Measurements from ENCODE around the gene QDPR.
"Not testable (repeated sequence)": the region's sequence is repeated elsewhere in the genome, so short reads cannot be mapped to it uniquely, and the experiment has no call there.

QDPR gene

GRCh38 chr4:17545374-17546140 is 33.7 kb upstream of the QDPR start:
- no peak overlapping the region for H3K9ac ChIP-seq (ENCODE audit: low read length)
- no peak overlapping the region for H3K4me3 ChIP-seq (ENCODE audit: low read length)
- H3K4me1 ChIP-seq (ENCODE audit: control insufficient read depth, insufficient read depth, low read length), result no peaks in the 10 kb centered on the region
- H3K27me3 ChIP-seq (ENCODE audit: control insufficient read depth, insufficient read depth, low read length), result no peaks in the 10 kb centered on the region
- no peak overlapping the region for H3K27ac ChIP-seq (ENCODE audit: low read depth, low read length)
- H3K36me3 ChIP-seq (ENCODE audit: control insufficient read depth, insufficient read depth, low read length), result no peaks in the 10 kb centered on the region

- no peaks in the 10 kb centered on the region for H3K4me1 ChIP-seq (ENCODE audit: control insufficient read depth, insufficient read depth, low read length)
- no peaks in the 10 kb centered on the region for H3K27me3 ChIP-seq (ENCODE audit: control insufficient read depth, insufficient read depth, low read length)
- H3K36me3 ChIP-seq (ENCODE audit: control insufficient read depth, insufficient read depth, low read length), result no peaks in the 10 kb centered on the region
- no peak overlapping the region for H3K4me3 ChIP-seq (ENCODE audit: low read length)
- H3K9ac ChIP-seq (ENCODE audit: low read length), result no peak overlapping the region
- no peak overlapping the region for H3K27ac ChIP-seq (ENCODE audit: low read depth, low read length)
These were observed 32.9 kb upstream of the QDPR start for GRCh38 chr4:17544831-17545234.

GRCh38 chr4:17544205-17544604 is 32.3 kb upstream of the QDPR start:
- no peak overlapping the region for H3K9ac ChIP-seq (ENCODE audit: low read length)
- no peak overlapping the region for H3K27ac ChIP-seq (ENCODE audit: low read depth, low read length)
- no peaks in the 10 kb centered on the region for H3K36me3 ChIP-seq (ENCODE audit: control insufficient read depth, insufficient read depth, low read length)
- H3K4me1 ChIP-seq (ENCODE audit: control insufficient read depth, insufficient read depth, low read length), result no peaks in the 10 kb centered on the region
- H3K27me3 ChIP-seq (ENCODE audit: control insufficient read depth, insufficient read depth, low read length), result no peaks in the 10 kb centered on the region
- no peak overlapping the region for H3K4me3 ChIP-seq (ENCODE audit: low read length)

- not testable (repeated sequence) for H3K27me3 ChIP-seq (ENCODE audit: control insufficient read depth, insufficient read depth, low read length); H3K9ac ChIP-seq (ENCODE audit: low read length); H3K36me3 ChIP-seq (ENCODE audit: control insufficient read depth, insufficient read depth, low read length); H3K4me3 ChIP-seq (ENCODE audit: low read length); H3K4me1 ChIP-seq (ENCODE audit: control insufficient read depth, insufficient read depth, low read length); H3K27ac ChIP-seq (ENCODE audit: low read depth, low read length)
These were observed 25.2 kb upstream of the QDPR start for GRCh38 chr4:17537060-17537459.

GRCh38 chr4:17535906-17536305 is 24.0 kb upstream of the QDPR start:
- H3K4me1 ChIP-seq (ENCODE audit: control insufficient read depth, insufficient read depth, low read length), result no peaks in the 10 kb centered on the region
- no peak overlapping the region for H3K27ac ChIP-seq (ENCODE audit: low read depth, low read length)
- no peak overlapping the region for H3K4me3 ChIP-seq (ENCODE audit: low read length)
- no peak overlapping the region for H3K9ac ChIP-seq (ENCODE audit: low read length)
- no peaks in the 10 kb centered on the region for H3K36me3 ChIP-seq (ENCODE audit: control insufficient read depth, insufficient read depth, low read length)
- H3K27me3 ChIP-seq (ENCODE audit: control insufficient read depth, insufficient read depth, low read length), result no peaks in the 10 kb centered on the region

GRCh38 chr4:17535242-17535641 is 23.4 kb upstream of the QDPR start:
- Histone ChIP-seq H3K4me1 (ENCODE audit: control insufficient read depth, insufficient read depth, low read length) (no peaks in the 10 kb centered on the region), H3K27me3 (ENCODE audit: control insufficient read depth, insufficient read depth, low read length) (no peaks in the 10 kb centered on the region), H3K27ac (ENCODE audit: low read depth, low read length) (no peak overlapping the region), H3K9ac (ENCODE audit: low read length) (no peak overlapping the region), H3K4me3 (ENCODE audit: low read length) (no peak overlapping the region), H3K36me3 (ENCODE audit: control insufficient read depth, insufficient read depth, low read length) (no peaks in the 10 kb centered on the region)

- H3K27ac ChIP-seq (ENCODE audit: low read depth, low read length), result no peak overlapping the region
- no peak overlapping the region for H3K4me3 ChIP-seq (ENCODE audit: low read length)
- no peaks in the 10 kb centered on the region for H3K36me3 ChIP-seq (ENCODE audit: control insufficient read depth, insufficient read depth, low read length)
These were observed 22.8 kb upstream of the QDPR start for GRCh38 chr4:17534705-17535104.

GRCh38 chr4:17531538-17532285 is 19.8 kb upstream of the QDPR start:
- no peak overlapping the region for H3K27ac ChIP-seq (ENCODE audit: low read depth, low read length)
- H3K9ac ChIP-seq (ENCODE audit: low read length), result no peak overlapping the region
- H3K4me3 ChIP-seq (ENCODE audit: low read length), result no peak overlapping the region
- no peaks in the 10 kb centered on the region for H3K27me3 ChIP-seq (ENCODE audit: control insufficient read depth, insufficient read depth, low read length)
- no peaks in the 10 kb centered on the region for H3K4me1 ChIP-seq (ENCODE audit: control insufficient read depth, insufficient read depth, low read length)
- H3K36me3 ChIP-seq (ENCODE audit: control insufficient read depth, insufficient read depth, low read length), result no peaks in the 10 kb centered on the region

More at GRCh38 chr4:17534705-17535104, 22.8 kb upstream of the QDPR start:
- Histone ChIP-seq H3K9ac (ENCODE audit: low read length) (no peak overlapping the region), H3K4me1 (ENCODE audit: control insufficient read depth, insufficient read depth, low read length) (no peaks in the 10 kb centered on the region), H3K27me3 (ENCODE audit: control insufficient read depth, insufficient read depth, low read length) (no peaks in the 10 kb centered on the region)

- H3K27me3 ChIP-seq (ENCODE audit: control insufficient read depth, insufficient read depth, low read length), result no peaks in the 10 kb centered on the region
These were observed 16.8 kb upstream of the QDPR start for GRCh38 chr4:17528551-17529165.

GRCh38 chr4:17526695-17527477 is 15.0 kb upstream of the QDPR start:
- H3K9ac ChIP-seq (ENCODE audit: low read length), result no peak overlapping the region
- H3K4me1 ChIP-seq (ENCODE audit: control insufficient read depth, insufficient read depth, low read length), result no peaks in the 10 kb centered on the region
- H3K27ac ChIP-seq (ENCODE audit: low read depth, low read length), result no peak overlapping the region
- H3K4me3 ChIP-seq (ENCODE audit: low read length), result no peak overlapping the region
- no peaks in the 10 kb centered on the region for H3K36me3 ChIP-seq (ENCODE audit: control insufficient read depth, insufficient read depth, low read length)
- H3K27me3 ChIP-seq (ENCODE audit: control insufficient read depth, insufficient read depth, low read length), result no peaks in the 10 kb centered on the region

More at GRCh38 chr4:17528551-17529165, 16.8 kb upstream of the QDPR start:
- H3K27ac ChIP-seq (ENCODE audit: low read depth, low read length), result no peak overlapping the region
- no peaks in the 10 kb centered on the region for H3K36me3 ChIP-seq (ENCODE audit: control insufficient read depth, insufficient read depth, low read length)
- no peak overlapping the region for H3K9ac ChIP-seq (ENCODE audit: low read length)
- no peak overlapping the region for H3K4me3 ChIP-seq (ENCODE audit: low read length)
- no peaks in the 10 kb centered on the region for H3K4me1 ChIP-seq (ENCODE audit: control insufficient read depth, insufficient read depth, low read length)

GRCh38 chr4:17523662-17524061 is 11.8 kb upstream of the QDPR start:
- no peak overlapping the region for H3K27ac ChIP-seq (ENCODE audit: low read depth, low read length)
- no peaks in the 10 kb centered on the region for H3K27me3 ChIP-seq (ENCODE audit: control insufficient read depth, insufficient read depth, low read length)
- H3K36me3 ChIP-seq (ENCODE audit: control insufficient read depth, insufficient read depth, low read length), result no peaks in the 10 kb centered on the region
- H3K4me1 ChIP-seq (ENCODE audit: control insufficient read depth, insufficient read depth, low read length), result no peaks in the 10 kb centered on the region
- H3K9ac ChIP-seq (ENCODE audit: low read length), result no peak overlapping the region
- no peak overlapping the region for H3K4me3 ChIP-seq (ENCODE audit: low read length)

GRCh38 chr4:17521595-17521994 is 9.7 kb upstream of the QDPR start:
- no peak overlapping the region for H3K9ac ChIP-seq (ENCODE audit: low read length)
- H3K36me3 ChIP-seq (ENCODE audit: control insufficient read depth, insufficient read depth, low read length), result no peaks in the 10 kb centered on the region
- H3K27ac ChIP-seq (ENCODE audit: low read depth, low read length), result no peak overlapping the region
- H3K4me3 ChIP-seq (ENCODE audit: low read length), result no peak overlapping the region
- no peaks in the 10 kb centered on the region for H3K4me1 ChIP-seq (ENCODE audit: control insufficient read depth, insufficient read depth, low read length)
- no peaks in the 10 kb centered on the region for H3K27me3 ChIP-seq (ENCODE audit: control insufficient read depth, insufficient read depth, low read length)

Data from rectal smooth muscle tissue (tissue), 1 donor.